HG02973 (cell line): ENCODE measurements around the gene SLC18B1.
A peak's percentile ranks its signal among the peaks of the same experiment; 100 is the strongest.

Experiments
- ATAC-seq: cut with Tn5 transposase; IDR thresholded peaks from one replicate; pipeline ENCODE4 v1.9.1; 2021; ENCODE audit warnings: moderate library complexity; ENCODE audit not compliant: unreplicated experiment

SLC18B1 gene

DNA sequence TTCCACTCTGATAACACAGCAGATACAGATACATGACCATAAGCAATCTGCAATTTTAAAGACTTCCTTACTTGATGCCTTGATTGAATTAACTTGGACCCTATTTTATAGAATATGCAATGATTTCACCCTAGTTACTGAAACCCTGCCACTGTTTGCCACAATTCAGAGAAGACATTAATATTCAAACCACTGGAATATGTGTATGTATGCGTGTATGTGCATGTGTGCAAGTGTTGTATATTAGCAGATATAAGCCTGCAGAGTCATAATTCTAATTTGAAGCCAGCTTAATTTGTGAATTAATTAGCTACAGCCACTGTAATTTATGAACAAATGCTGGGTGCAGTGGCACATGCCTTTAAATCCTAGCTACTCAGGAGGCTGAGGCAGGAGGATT, 50.0 kb downstream of the SLC18B1 start:
- ATAC-seq, result no peak

DNA sequence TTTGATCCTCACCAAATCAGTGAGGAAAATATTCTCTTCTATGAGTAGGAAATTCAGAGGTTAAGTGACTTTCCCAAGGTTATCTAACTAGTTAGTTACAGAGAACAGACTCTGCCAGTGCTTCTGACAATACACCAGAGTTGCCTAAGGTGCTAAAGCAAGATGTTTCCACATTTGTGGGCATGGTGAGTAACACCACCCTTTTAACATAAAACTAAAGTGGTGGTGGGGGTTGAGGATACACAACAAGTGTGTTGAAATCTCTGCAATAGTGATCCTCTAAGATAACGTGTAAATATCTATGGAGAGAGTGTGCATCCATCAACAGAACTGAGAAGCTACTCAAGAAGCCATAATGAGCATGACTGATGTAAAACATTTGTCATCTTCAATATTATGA, 52.4 kb downstream of the SLC18B1 start:
- no peak for ATAC-seq

GRCh38 chr6:132742495-132742894, 55.9 kb downstream of the SLC18B1 start:
- ATAC-seq, result no peak

GRCh38 chr6:132741281-132741680, 57.2 kb downstream of the SLC18B1 start:
- no peak for ATAC-seq

DNA sequence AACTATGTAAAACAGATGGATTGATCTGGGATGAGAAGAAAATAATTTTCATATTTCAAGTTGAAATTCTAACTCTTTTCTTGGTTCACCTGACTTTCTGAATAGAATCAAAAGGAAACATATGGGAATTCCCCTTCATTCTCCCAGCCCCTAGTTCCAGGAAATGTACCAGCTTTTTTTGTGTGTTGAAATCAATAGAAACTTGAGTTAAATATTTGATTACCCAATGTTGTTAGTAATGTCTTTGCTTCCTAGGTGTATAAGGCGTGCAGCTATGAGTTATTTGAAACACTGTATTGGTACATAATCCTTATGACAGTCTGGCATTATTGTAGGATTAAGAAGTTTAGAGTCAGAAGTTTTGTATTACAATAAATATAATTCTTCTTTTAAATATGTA, 62.2 kb downstream of the SLC18B1 start:
- no peak for ATAC-seq

- ATAC-seq, result no peak
These were observed 63.7 kb downstream of the SLC18B1 start for GRCh38 chr6:132734694-132735236.

DNA sequence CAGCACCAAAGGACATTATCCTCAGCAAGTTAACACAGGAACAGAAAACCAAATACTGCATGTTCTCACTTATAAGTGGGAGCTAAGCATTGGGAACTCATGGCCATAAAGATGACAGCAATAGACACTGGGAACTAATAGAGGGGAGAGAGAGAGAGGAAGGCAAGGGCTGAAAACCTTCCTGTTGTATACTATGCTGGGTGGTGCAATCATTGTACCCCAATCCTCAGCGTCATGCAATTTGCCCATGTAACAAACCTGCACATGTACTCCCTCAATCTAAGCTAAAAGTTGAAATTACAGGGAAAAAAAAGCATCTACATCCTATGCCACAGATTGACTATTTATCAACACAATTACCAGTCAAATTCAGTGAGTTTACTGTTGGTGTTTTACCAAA, 64.6 kb downstream of the SLC18B1 start:
- no peak for ATAC-seq

DNA sequence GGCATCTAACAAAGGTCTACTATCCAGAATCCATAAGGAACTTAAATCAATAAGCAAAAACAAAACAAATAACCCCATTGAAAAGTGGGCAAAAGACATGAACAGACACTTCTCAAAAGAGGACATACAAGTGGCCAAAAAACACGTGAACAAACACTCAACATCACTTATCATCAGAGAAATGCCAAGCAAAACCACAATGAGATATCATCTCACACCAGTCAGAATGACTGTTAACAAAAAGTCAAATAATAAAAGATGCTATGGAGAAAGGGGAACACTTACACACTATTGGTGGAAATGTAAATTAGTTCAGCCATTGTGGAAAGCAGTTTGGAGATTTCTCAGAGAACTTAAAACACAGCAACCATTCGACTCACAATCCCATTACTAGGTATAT, 65.2 kb downstream of the SLC18B1 start:
- no peak for ATAC-seq

- no peak for ATAC-seq
These were observed 67.4 kb downstream of the SLC18B1 start for GRCh38 chr6:132731086-132731485.

- ATAC-seq, result no peak
These were observed 67.9 kb downstream of the SLC18B1 start for GRCh38 chr6:132730560-132730959.

GRCh38 chr6:132728616-132729015, 69.8 kb downstream of the SLC18B1 start:
- no peak for ATAC-seq

DNA sequence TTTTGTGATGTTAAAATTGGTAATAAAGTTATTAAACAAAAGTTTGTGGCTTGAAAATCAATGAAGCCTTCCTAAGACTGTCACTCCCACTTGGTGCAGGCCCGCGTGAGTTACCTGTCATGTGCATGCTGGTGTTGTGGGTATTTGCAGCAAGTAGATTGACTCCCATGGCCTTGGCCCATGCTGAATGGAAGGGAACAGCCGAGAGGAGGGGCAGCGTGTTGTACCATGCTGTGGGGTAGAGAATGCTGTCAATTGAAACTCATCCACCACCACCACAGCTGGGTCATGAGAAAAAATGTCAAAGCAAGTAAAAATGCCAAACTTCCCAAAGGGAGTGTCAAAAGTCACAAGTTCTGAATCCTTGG, 71.8 kb downstream of the SLC18B1 start:
- no peak for ATAC-seq

- ATAC-seq, result peak; percentile 45
These were observed 72.4 kb downstream of the SLC18B1 start for GRCh38 chr6:132725947-132726607.

DNA sequence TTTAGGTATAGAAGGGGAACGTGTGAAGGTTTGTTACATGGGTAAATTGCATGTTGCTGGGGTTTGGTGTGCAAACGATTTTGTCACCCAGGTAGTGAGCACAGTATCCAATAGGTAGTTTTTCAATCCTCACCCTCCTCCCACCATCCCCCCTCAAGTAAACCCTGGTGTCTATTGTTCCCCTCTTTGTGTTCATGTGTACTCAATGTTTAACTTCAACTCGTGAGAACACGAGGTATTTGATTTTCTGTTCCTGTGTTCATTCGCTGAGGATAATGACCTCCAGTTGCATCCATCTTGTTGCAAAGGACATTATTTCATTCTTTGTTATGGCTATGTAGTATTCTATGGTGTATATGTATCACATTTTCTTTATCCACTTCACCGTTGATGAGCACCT, 73.0 kb downstream of the SLC18B1 start:
- peak; percentile 8 for ATAC-seq

GRCh38 chr6:132719736-132720448, 78.5 kb downstream of the SLC18B1 start:
- ATAC-seq, result no peak
